Measurements from ENCODE around the gene CIZ1.
A peak's percentile ranks its signal among the peaks of the same experiment; 100 is the strongest.
"Not testable (repeated sequence)": the region's sequence is repeated elsewhere in the genome, so short reads cannot be mapped to it uniquely, and the experiment has no call there.

The CIZ1 gene

DNA sequence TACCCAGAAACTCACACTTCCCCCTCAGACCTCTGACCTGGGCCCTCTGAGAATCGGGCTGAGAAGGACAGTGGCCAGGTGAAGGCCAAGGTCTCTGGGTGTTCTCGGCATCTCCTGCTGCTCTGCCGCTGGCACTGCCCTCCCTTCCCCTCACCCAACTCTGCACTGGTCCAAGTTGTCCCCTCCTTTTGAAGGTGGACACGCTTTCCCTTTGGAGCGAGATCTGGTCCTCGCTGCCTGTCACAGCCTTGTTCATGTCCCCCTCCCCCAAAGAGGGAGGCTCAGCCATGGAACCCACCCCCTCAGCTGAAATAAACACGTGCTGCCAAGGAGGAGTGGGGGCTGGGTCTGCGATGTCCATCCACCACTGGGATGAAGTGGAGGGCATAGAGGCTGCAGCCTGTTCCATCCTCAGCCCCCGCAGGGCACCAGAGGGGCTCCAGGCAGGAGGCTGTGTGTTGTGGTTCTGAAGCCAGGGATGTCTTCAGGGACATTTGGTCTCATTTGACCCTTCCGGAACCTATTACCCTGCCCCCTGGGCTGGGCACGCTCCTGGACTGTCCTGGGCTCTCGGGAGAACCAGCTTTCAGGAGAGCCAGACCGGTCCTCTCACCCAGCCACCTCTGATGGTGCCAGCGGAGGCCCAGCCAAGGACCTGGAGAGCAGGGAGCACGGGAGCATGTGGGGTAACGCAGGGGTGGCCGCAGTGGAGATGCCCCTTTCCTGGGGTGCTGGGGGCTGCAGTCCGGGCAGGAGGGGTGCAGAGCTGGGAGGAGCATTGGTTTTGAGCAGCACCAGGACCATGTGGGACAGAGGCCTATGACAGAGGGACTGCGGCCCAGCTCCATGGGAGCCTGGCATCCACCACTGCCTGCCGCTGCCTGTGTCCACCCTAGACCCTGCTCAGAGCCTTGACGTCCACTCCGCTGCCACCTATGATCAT, 46.9 kb downstream of the CIZ1 start:
- DNase-seq, result no peak

DNA sequence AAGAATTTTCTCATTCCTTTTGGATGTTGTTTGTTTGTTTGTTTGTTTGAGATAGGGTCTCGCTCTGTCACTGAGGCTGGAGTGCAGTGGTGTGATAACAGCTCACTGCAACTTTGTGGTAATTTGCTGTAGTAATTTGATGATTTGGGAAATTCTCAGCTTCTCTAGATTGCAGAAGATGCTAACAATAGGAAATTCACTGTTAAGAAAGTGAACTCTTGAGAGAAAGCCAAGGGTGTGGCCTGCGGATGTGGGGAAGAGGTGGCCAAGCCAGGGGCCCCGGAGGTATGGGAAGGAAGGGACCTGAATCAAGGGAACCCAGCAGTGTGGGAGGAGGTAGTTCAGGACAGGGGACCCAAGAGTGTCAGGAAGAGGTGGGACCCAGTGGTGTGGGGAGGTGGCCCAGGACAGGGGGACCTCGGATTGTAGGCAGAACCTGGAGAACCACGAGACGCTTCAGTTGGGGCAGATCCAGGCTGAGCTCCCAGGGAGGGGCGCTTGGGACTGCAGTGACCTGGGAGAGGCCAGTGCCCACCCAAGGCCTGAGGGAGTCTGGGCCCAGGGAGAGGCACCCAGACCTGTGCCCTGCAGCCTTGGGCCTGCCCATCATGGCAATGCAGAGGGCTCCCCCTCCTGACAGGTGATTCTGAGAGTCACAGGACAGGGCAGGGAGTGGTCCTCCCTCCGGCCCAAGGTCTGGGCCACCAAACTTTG, 47.7 kb downstream of the CIZ1 start:
- no peak for DNase-seq

GRCh38 chr9:128142596-128142995, 48.8 kb downstream of the CIZ1 start:
- no peak for DNase-seq

GRCh38 chr9:128142061-128142460, 49.3 kb downstream of the CIZ1 start:
- peak; percentile 15 for DNase-seq

DNA sequence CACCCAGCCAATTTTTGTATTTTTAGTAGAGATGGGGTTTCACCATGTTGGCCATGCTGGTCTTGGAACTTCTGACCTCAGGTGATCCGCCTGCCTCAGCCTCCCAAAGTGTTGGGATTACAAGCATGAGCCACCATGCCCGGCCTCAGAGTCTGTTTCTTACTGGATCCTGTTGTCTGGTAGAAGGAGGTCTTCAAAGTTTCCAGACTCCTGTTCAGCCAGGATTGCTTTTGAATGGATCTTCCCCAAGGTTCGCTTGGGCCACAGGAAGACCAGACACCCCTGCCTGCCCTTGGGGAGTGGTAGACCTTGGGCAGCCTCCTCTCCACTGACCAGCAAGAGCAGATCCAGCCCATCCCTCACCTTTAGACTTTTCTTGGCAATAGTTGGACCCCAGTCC, 49.8 kb downstream of the CIZ1 start:
- no peak for DNase-seq

- no peak for DNase-seq
Observed at GRCh38 chr9:128139621-128140020, 51.8 kb downstream of the CIZ1 start.

DNA sequence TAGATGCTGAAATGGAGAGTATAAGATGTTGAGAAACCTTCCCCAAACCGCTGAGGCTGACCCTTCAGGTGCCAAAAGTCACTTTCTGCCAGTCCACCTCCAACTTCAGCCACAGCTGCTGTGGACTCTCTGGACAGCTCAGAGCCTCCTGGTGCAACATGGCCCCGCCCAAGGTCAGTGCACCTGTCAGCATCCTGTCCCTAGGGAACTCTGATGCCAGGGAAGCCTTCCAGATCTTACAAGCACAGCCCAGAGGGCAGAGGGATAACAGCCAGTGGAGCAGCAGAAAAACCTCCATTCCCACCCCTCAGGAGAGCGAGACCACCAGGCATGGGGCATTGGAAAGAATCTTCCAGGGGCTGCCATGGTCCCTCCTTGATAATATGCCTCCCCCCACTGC, 53.4 kb downstream of the CIZ1 start:
- no peak for DNase-seq

DNA sequence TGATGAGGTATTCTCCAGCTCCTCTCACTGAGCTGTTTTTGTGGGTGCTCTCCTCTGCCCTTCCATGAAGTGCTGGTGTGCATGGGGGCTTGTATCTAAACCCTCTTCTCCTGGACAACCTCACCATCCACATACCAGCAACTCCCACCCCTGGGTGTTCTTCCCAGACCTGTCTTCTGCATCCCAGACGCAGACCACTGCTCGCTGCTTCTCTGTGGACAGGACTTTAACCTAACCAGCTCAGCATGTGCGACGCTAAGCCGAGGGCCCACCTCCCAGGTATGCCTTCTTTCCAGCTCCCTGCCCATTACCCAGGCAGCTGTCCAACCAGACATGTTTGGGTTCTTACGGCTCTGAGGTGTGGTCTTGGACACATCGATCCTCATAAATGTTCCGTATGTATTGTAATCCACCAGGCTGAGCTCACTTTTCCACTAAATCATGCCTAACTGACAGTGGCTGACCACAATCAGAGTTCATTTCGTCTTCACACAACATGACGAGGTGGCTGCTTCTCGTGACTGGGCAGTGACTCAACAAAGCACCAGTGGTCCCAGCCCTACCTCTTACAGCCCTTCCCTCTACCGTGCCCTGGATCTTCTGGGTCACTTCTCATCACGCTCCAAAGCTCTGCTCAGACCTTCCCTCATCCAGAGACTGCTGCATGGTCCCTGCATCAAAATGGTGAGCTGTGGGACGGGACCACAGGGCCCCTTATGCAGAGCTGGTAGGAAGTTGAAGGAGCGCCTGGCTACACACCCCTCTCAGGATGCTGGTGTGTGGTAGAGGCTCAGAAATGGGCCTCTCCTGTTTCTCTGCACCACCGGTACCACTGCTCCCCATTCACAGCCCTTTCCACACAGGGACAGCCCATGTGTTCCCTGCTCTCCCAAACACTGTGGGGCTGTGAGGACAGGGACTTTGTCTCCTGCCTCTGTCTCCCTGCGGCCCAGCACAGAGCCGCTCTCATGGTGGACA, 54.3 kb downstream of the CIZ1 start:
- no peak for DNase-seq

DNA sequence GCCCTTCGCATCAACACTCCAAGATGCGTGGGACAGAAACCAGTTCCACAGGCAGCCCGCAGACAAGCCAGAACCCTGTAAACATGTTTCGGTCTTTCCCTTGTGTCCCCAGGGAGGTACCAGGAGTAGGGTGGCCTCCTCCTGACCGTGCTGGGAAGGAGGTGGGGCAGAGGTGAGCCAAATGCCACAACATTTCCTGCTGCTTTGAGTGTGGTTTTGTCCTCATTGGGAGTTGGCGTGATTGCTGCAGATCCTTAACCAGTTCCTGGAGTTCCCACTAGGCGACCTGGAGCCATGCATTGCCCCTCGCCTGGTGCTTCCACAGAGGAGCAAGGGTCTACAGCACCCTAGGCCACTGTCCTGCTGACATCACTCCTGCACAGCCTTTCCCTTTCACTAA, 55.8 kb downstream of the CIZ1 start:
- DNase-seq, result not testable (repeated sequence)

- DNase-seq, result not testable (repeated sequence)
Observed at GRCh38 chr9:128132139-128132538, 59.2 kb downstream of the CIZ1 start.

- DNase-seq, result not testable (repeated sequence)
Observed at GRCh38 chr9:128131346-128131745, 60.0 kb downstream of the CIZ1 start.

DNA sequence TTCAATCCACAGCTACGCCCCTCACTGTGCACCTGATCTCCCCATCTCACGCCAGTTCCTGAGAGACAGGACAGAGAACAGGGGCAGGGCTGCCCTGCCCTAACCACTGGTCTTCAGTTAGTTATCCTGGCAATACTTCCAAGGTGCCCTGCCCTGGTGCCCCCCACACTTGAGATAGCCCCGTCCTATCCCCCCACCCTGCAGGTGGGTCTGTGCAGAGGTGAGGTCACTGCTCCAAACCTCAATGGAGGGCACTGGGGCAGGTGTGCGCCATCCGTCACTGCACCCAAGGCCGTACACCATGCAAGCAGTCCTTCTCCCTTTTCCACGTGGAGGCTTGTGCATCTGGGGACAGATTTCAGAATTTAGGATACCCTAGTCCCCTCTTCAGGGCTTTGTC, 60.7 kb downstream of the CIZ1 start:
- not testable (repeated sequence) for DNase-seq

GRCh38 chr9:128129976-128130590, 61.3 kb downstream of the CIZ1 start:
- peak; percentile 71 for DNase-seq

- no peak for DNase-seq
Observed at GRCh38 chr9:128128836-128129590, 62.4 kb downstream of the CIZ1 start.

GRCh38 chr9:128127990-128128835, 63.2 kb downstream of the CIZ1 start:
- DNase-seq, result peak; percentile 91

DNA sequence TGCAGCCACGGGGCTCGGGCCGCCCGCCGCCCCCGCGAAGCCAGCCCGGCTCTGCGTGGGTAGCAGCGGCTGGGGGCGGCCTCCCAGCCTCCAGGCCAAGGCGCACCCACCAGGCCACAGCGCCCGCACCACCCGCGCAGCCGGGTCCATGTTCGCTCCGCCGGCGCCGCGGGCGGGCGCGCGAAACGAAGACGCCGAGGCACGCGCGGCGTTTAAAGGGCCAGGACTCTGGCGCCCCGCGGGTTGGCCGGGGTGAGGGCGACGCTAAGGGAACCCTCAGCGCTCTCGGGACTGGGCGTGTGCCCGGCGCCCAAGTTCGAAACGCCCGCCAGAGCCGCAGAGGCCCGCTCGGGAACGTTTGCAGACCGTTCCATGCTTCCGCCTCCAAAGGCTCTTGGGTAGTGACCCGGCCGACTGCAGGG, 63.8 kb downstream of the CIZ1 start, which contains the start of gene PTGES2:
TSS of gene PTGES2 (minus strand) at position 162 of the 422 bp plus-strand sequence. CDS start at position 150, 12 bp downstream.
- DNase-seq, result peak; percentile 87

- no peak for DNase-seq
Observed at GRCh38 chr9:128125580-128126354, 65.6 kb downstream of the CIZ1 start.

GRCh38 chr9:128124873-128125579, 66.3 kb downstream of the CIZ1 start:
- peak; percentile 56 for DNase-seq

GRCh38 chr9:128124451-128124850, 66.9 kb downstream of the CIZ1 start:
- DNase-seq, result no peak
